HL-60 (cell line): ENCODE results near the gene RBM46.
"Not testable (repeated sequence)": the region's sequence is repeated elsewhere in the genome, so short reads cannot be mapped to it uniquely, and the experiment has no call there.

Experiments
- DNase-seq, 2 experiments: peaks; one replicate each; pipeline ENCODE4 v3.0.0-alpha.2; 2010 to 2020; ENCODE audit warnings: low read depth in 1 of 2, low spot score in 1 of 2
- H3K27ac ChIP-seq: fragments of 250-450 bp; sonication (Bioruptor Pico); replicated peaks from 2 replicates; pipeline ENCODE4 v1.5.1; 2020; ENCODE audit warnings: mild to moderate bottlenecking, moderate library complexity
- H3K27me3 ChIP-seq: fragments of 250-450 bp; sonication (Bioruptor Pico); 2 replicates; pipeline ENCODE4 v1.5.1; 2021; ENCODE audit warnings: mild to moderate bottlenecking, moderate library complexity; ENCODE audit not compliant: insufficient read depth, poor library complexity, severe bottlenecking
- H3K4me3 ChIP-seq: replicated peaks from 2 replicates; pipeline ENCODE4 v1.5.1; 2011; ENCODE audit warnings: mild to moderate bottlenecking, control low read depth, low read length; ENCODE audit not compliant: insufficient read depth
- CTCF ChIP-seq: IDR thresholded peaks from one replicate; pipeline ENCODE4 v1.5.1; 2011; ENCODE audit warnings: low read length, control low read depth, inconsistent platforms; ENCODE audit not compliant: insufficient read depth
- GABPA ChIP-seq: IDR thresholded peaks from 2 replicates; pipeline ENCODE4 v1.6.1; 2012; ENCODE audit warnings: low read depth
- POLR2AphosphoS5 ChIP-seq: IDR thresholded peaks from 2 replicates; pipeline ENCODE4 v1.6.1; 2012; ENCODE audit warnings: low read depth
- REST ChIP-seq: IDR thresholded peaks from 2 replicates; pipeline ENCODE4 v1.6.1; 2012; ENCODE audit warnings: low read depth; ENCODE audit not compliant: insufficient replicate concordance
- SPI1 ChIP-seq: IDR thresholded peaks from 2 replicates; pipeline ENCODE4 v1.6.1; 2012; ENCODE audit warnings: low read depth, mild to moderate bottlenecking, borderline replicate concordance

The RBM46 gene

DNA sequence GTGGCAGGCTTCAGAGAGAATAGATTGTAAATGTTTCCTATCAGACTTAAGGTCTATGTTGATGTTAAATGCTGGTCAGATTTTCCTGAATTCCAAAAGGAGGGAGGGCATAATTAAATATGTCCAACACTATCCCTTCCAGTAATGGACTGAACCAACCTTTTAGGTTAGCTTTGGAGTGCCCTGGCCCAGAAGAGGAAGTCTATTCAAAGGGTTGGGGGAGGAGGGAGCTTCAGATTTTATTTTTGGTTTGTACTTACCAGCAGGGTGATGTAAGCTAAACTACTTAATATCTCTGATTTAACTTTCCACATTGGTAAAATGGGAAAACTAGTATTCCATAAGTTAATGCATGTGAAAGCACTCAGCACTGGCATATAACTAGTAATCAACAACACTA is 91.1 kb downstream of the RBM46 start:
- Histone ChIP-seq H3K4me3 (no peak overlapping the region), H3K27ac (no peak overlapping the region), H3K27me3 (no peaks in the 10 kb centered on the region)
- DNase-seq = no peak
- TF ChIP-seq SPI1 (peak; percentile 75; the same call in 1 of the 2 replicates), CTCF (no peak)

- not testable (repeated sequence) for DNase-seq, H3K4me3 ChIP-seq, H3K27me3 ChIP-seq, H3K27ac ChIP-seq
Measured at GRCh38 chr4:154874049-154874448, 93.0 kb downstream of the RBM46 start.

DNA sequence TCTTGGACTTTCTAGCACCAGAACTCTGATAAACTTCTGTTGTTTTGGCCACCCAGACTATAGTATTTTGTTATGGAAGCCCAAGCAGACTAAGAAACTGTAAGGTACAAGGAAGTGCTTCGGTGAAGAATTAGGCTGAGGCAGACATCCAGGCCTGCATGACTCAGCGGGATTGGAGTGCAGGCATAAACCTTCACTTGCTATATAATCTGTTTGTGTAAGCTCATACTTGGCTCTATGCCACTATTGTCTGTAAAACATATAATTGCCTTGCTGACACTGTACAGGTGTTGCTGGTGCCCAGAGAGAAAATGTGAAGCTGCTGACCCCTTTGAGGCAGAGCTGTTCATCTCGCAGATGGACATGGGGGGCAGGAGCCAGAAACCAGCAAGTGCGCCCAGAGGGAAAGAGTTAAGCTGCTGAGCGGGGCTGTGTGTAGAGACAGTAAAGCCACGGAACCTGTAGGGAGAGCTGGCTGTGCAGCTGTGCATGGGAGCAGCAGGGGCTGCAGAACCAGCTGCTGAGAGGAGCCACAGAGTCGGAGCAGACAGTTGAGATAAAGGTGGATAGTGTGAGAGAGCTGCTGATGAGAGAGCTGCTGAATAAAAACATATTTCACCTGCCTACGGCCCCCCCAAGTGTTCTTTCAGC is 96.2 kb downstream of the RBM46 start:
- H3K27ac ChIP-seq = peak overlapping the region; percentile 27
- no peak for TF ChIP-seq GABPA
- no peak for TF ChIP-seq CTCF
- no peak for TF ChIP-seq POLR2AphosphoS5
- no peak for TF ChIP-seq REST
- TF ChIP-seq SPI1 = no peak
- H3K4me3 ChIP-seq = no peak overlapping the region
- DNase-seq = peak in 1 of 2 experiments; percentile 52
- no peaks in the 10 kb centered on the region for H3K27me3 ChIP-seq
